IMR-90 (cell line): ENCODE results near the gene ARMC3. TPM values are rescaled to one million over a fixed set of nuclear protein-coding genes. Genes with fewer than 3 reads are reported as not detected.

ENCODE experiments used
- ATAC-seq: fragments of 200-7000 bp; cut with Tn5 transposase; 2 replicates; pipeline ENCODE4 v1.9.1; 2020; ENCODE audit warnings: low read depth, mild to moderate bottlenecking, moderate library complexity
- BruUV-seq: library from RNA; stranded (reverse); fragments of 400-500 nt; replicated peaks from 2 replicates; lab custom pipeline; 2021; lab: Mats Ljungman, UMichigan
- CTCF ChIA-PET: fragments of 300-600 bp; formaldehyde crosslinking; extraction: SDS; loops from one replicate; lab custom pipeline; 2021; ENCODE audit warnings: antibody characterized with exemption; lab: Yijun Ruan, JAX
- POLR2A ChIA-PET: fragments of 300-600 bp; sonication (Branson Sonifier 250); formaldehyde crosslinking; loops from one replicate; lab custom pipeline; 2022; ENCODE audit warnings: antibody characterized with exemption; ENCODE audit not compliant: unreplicated experiment; lab: Charles Lee
- DNase-seq: peaks from one replicate; pipeline ENCODE4 v3.0.0; 2013
- H2AFZ ChIP-seq: replicated peaks from 2 replicates; pipeline ENCODE3; 2013; ENCODE audit warnings: low read length, mild to moderate bottlenecking; ENCODE audit not compliant: poor library complexity
- H2AK5ac ChIP-seq: 2 replicates; pipeline ENCODE4 v1.6.1; 2013; ENCODE audit warnings: low read depth, low read length, inconsistent platforms
- H2AK9ac ChIP-seq: replicated peaks from 2 replicates; pipeline ENCODE3; 2013; ENCODE audit warnings: mild to moderate bottlenecking, low read depth, low read length, moderate library complexity; ENCODE audit not compliant: poor library complexity
- H2BK120ac ChIP-seq: 2 replicates; pipeline ENCODE4 v1.6.1; 2013; ENCODE audit warnings: low read depth, low read length, inconsistent platforms
- H2BK15ac ChIP-seq: 3 replicates; pipeline ENCODE4 v1.6.1; 2013; ENCODE audit warnings: low read depth, low read length, inconsistent platforms
- H2BK20ac ChIP-seq: 2 replicates; pipeline ENCODE4 v1.6.1; 2013; ENCODE audit warnings: low read depth, mild to moderate bottlenecking, inconsistent platforms, low read length, moderate library complexity
- H2BK5ac ChIP-seq: 2 replicates; pipeline ENCODE4 v1.6.1; 2013; ENCODE audit warnings: mild to moderate bottlenecking, low read depth, low read length, inconsistent platforms; ENCODE audit not compliant: poor library complexity, severe bottlenecking
- H3K14ac ChIP-seq: replicated peaks from 2 replicates; pipeline ENCODE4 v1.6.1; 2013; ENCODE audit warnings: low read depth, low read length, inconsistent platforms
- H3K18ac ChIP-seq: 2 replicates; pipeline ENCODE4 v1.6.1; 2013; ENCODE audit warnings: low read depth, low read length, control low read depth
- H3K23ac ChIP-seq: 2 replicates; pipeline ENCODE4 v1.6.1; 2013; ENCODE audit warnings: low read depth, low read length, inconsistent platforms
- H3K27ac ChIP-seq: 2 replicates; pipeline ENCODE4 v1.5.1; 2013; ENCODE audit warnings: mild to moderate bottlenecking, control low read depth, low read length; ENCODE audit not compliant: insufficient read depth
- H3K27me3 ChIP-seq: 2 replicates; pipeline ENCODE4 v1.6.1; 2013; ENCODE audit warnings: low read length; ENCODE audit not compliant: control insufficient read depth, insufficient read depth
- H3K36me3 ChIP-seq: 2 replicates; pipeline ENCODE4 v1.6.1; 2013; ENCODE audit warnings: low read length, mixed read lengths; ENCODE audit not compliant: control insufficient read depth, insufficient read depth
- H3K4ac ChIP-seq: 2 replicates; pipeline ENCODE4 v1.6.1; 2013; ENCODE audit warnings: low read depth, low read length, inconsistent platforms
- H3K4me1 ChIP-seq: 2 replicates; pipeline ENCODE4 v1.6.1; 2013; ENCODE audit warnings: low read length, mixed read lengths; ENCODE audit not compliant: control insufficient read depth, insufficient read depth
- H3K4me2 ChIP-seq: 2 replicates; pipeline ENCODE4 v1.6.1; 2013; ENCODE audit warnings: low read depth, mild to moderate bottlenecking, control low read depth, low read length, moderate library complexity
- H3K4me3 ChIP-seq: 2 replicates; pipeline ENCODE4 v1.5.1; 2013; ENCODE audit warnings: low read depth, mild to moderate bottlenecking, control low read depth, low read length, moderate library complexity; ENCODE audit not compliant: insufficient read depth
- H3K56ac ChIP-seq: 2 replicates; pipeline ENCODE4 v1.6.1; 2013; ENCODE audit warnings: low read length, inconsistent platforms; ENCODE audit not compliant: insufficient read depth; ENCODE audit errors: extremely low read depth
- H3K79me1 ChIP-seq, 2 experiments: 2 replicates each; pipeline ENCODE4 v1.6.1; 2013; ENCODE audit warnings: low read length in 2 of 2, inconsistent platforms in 1 of 2, low read depth in 1 of 2
- H3K9ac ChIP-seq: 2 replicates; pipeline ENCODE4 v1.6.1; 2013; ENCODE audit warnings: low read depth, low read length, control low read depth
- H3K9me1 ChIP-seq: 2 replicates; pipeline ENCODE4 v1.6.1; 2013; ENCODE audit warnings: low read length, inconsistent platforms; ENCODE audit not compliant: insufficient read depth
- H3K9me3 ChIP-seq: 2 replicates; pipeline ENCODE4 v1.6.1; 2013; ENCODE audit warnings: low read length; ENCODE audit not compliant: control insufficient read depth, insufficient read depth
- H4K20me1 ChIP-seq: 2 replicates; pipeline ENCODE4 v1.6.1; 2013; ENCODE audit warnings: low read length, inconsistent platforms; ENCODE audit not compliant: insufficient read depth
- H4K5ac ChIP-seq: 2 replicates; pipeline ENCODE4 v1.6.1; 2013; ENCODE audit warnings: mild to moderate bottlenecking, low read depth, low read length, control low read depth
- H4K8ac ChIP-seq, 2 experiments: 2 replicates each; pipeline ENCODE4 v1.6.1; 2013; ENCODE audit warnings: low read depth in 2 of 2, low read length in 2 of 2, control low read depth in 1 of 2, inconsistent platforms in 1 of 2
- H4K91ac ChIP-seq: 2 replicates; pipeline ENCODE4 v1.6.1; 2013; ENCODE audit warnings: low read depth, low read length, inconsistent platforms; ENCODE audit not compliant: insufficient read depth
- RFX5 ChIP-seq: IDR thresholded peaks from 2 replicates; pipeline ENCODE4 v1.8.0; 2012; ENCODE audit warnings: low read depth, mild to moderate bottlenecking, low read length, moderate library complexity
- WGBS, 2 experiments: methylation state at CpG; one replicate each; pipeline versions ENCODE4 v1.1.5 to v1.1.7; 2013; ENCODE audit warnings: missing lambda C conversion rate in 2 of 2; ENCODE audit not compliant: insufficient read length in 1 of 2; ENCODE audit errors: extremely low coverage in 2 of 2; 5-methylcytosine and 5-hydroxymethylcytosine counted together
- dilution Hi-C: fragments of 300-500 bp; cut with HindIII; formaldehyde crosslinking; loops from one replicate; pipeline ENCODE4 v1.14.3; 2018; ENCODE audit warnings: low sequenced_read_pairs; ENCODE audit not compliant: unreplicated experiment
- in situ Hi-C: fragments of 300-500 bp; cut with MboI; formaldehyde crosslinking; loops from 3 replicates; pipeline ENCODE4 v1.14.3; 2019; ENCODE audit warnings: low sequenced_read_pairs, inconsistent platforms, mixed read lengths
- intact Hi-C: fragments of 100-400 bp; cut with micrococcal nuclease; formaldehyde crosslinking; loops from 2 replicates; pipeline ENCODE4 v1.10.0; 2022
- polyA plus RNA-seq, 3 experiments: library from polyadenylated mRNA; depleted of rRNA; stranded (reverse); fragments of >200 nt; gene quantifications; 2 replicates each; pipeline ENCODE4 v1.2.3, GENCODE V29; 2012; ENCODE audit warnings: low replicate concordance in 1 of 3
- total RNA-seq: library from RNA; depleted of rRNA; stranded (reverse); fragments of >200 nt; gene quantifications from 2 replicates; pipeline ENCODE4 v1.2.3, GENCODE V29; 2012

ARMC3 gene
- total and polyA plus RNA-seq, 2 of the 4 experiments (the other 2 are of a cell fraction) = not detected

DNA sequence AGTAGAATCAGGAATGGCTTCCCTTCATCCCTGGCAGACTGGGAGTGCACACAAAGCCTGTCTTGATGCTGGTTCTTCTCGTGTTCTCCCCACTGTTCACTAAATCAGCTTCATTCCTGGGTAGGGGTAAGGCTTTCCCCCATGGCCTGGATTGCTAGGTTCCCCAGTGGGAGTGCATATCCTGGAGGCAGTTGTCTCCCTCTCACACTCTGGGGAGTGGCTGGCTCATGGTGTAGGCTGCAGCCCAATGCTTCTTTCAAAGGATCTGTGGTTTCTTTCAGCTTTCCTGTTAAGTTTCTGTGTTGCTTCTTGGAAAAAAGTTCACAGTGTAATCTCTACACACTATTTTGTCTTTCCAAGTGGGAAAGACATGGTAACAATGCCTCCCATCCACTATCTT, 32.6 kb upstream of the ARMC3 start:
- no peaks in the 10 kb centered on the region for H3K4me1 ChIP-seq
- H3K27me3 ChIP-seq = 0 out of 2 replicates have a peak, but pooled peaks cover 1% of the 10 kb centered on the region
- no peak for DNase-seq
- H3K9ac ChIP-seq = no peak overlapping the region
- no peaks in the 10 kb centered on the region for H3K79me1 ChIP-seq
- intact Hi-C loops = no loop called here
- ChIA-PET CTCF (no interaction called here), POLR2A (no interaction called here)
- no peak overlapping the region for H4K8ac ChIP-seq
- no peak overlapping the region for H3K18ac ChIP-seq
- H2AK9ac ChIP-seq = no peak overlapping the region
- H3K9me1 ChIP-seq = no peaks in the 10 kb centered on the region
- no peak overlapping the region for H3K4me2 ChIP-seq
- dilution Hi-C loops = no loop called here
- no peaks in the 10 kb centered on the region for H3K9me3 ChIP-seq
- no TSS peak for BruUV-seq
- H3K4ac ChIP-seq = no peak overlapping the region
- H3K4me3 ChIP-seq = no peak overlapping the region
- H3K27ac ChIP-seq = no peak overlapping the region
- WGBS, 2 experiments = no CpG with 5 or more reads among the region's 1 CpG
- no peak overlapping the region for H2BK120ac ChIP-seq
- H4K20me1 ChIP-seq = no peaks in the 10 kb centered on the region
- H4K5ac ChIP-seq = no peak overlapping the region
- no peak overlapping the region for H2BK20ac ChIP-seq
- H3K56ac ChIP-seq = no peak overlapping the region
- in situ Hi-C loops = no loop called here
- H2AFZ ChIP-seq = no peak overlapping the region
- TF ChIP-seq RFX5 = no peak
- H3K36me3 ChIP-seq = no peaks in the 10 kb centered on the region
- no peak overlapping the region for H2BK15ac ChIP-seq
- no peak for ATAC-seq
- H3K23ac ChIP-seq = no peak overlapping the region
- H2AK5ac ChIP-seq = no peak overlapping the region
- H4K91ac ChIP-seq = no peak overlapping the region
- no peak overlapping the region for H2BK5ac ChIP-seq
- H3K14ac ChIP-seq = no peak overlapping the region
